Lower leg skin (tissue), 4 donors: ENCODE measurements around the gene TRPV6. TPM values are rescaled to one million over a fixed set of nuclear protein-coding genes. Genes with fewer than 3 reads are reported as not detected.

Experiments used
- DNase-seq, 2 donors: peaks; one replicate each; pipeline ENCODE4 v3.0.0-alpha.2; 2019; ENCODE audit warnings: low spot score in 2 of 2
- H3K4me3 ChIP-seq: fragments of 200-600 bp; sonication (generic); 2 replicates; pipeline ENCODE4 v1.5.1; 2017; ENCODE audit warnings: mild to moderate bottlenecking, low read depth; ENCODE audit not compliant: poor library complexity, severe bottlenecking
- CTCF ChIP-seq, 3 donors: fragments of 450-650 bp; IDR thresholded peaks; one replicate each; pipeline ENCODE4 v1.5.1; 2016; ENCODE audit warnings: antibody characterized with exemption in 3 of 3, mild to moderate bottlenecking in 3 of 3, moderate library complexity in 2 of 3
- POLR2A ChIP-seq, 2 donors: fragments of 450-650 bp; IDR thresholded peaks; one replicate each; pipeline ENCODE4 v1.6.1; 2016 to 2017; ENCODE audit warnings: antibody characterized with exemption in 2 of 2, mild to moderate bottlenecking in 1 of 2, moderate library complexity in 1 of 2
- WGBS, 2 donors: methylation state at CpG; one replicate each; pipeline ENCODE4 v1.1.5; 2018; 5-methylcytosine and 5-hydroxymethylcytosine counted together
- intact Hi-C: fragments of 100-400 bp; cut with DNase I; formaldehyde crosslinking; loops from one replicate; pipeline ENCODE4 v1.15.0; 2023; ENCODE audit warnings: low total_unique reads
- total RNA-seq, 4 donors: library from RNA; depleted of rRNA; stranded (reverse); fragments of >200 nt; gene quantifications; one replicate each; pipeline ENCODE4 v1.1.0, GENCODE V29; 2016

The TRPV6 gene
- total RNA-seq, 4 donors from 2014 or later = 10.3 to 13.4 (median 11.5) TPM

DNA sequence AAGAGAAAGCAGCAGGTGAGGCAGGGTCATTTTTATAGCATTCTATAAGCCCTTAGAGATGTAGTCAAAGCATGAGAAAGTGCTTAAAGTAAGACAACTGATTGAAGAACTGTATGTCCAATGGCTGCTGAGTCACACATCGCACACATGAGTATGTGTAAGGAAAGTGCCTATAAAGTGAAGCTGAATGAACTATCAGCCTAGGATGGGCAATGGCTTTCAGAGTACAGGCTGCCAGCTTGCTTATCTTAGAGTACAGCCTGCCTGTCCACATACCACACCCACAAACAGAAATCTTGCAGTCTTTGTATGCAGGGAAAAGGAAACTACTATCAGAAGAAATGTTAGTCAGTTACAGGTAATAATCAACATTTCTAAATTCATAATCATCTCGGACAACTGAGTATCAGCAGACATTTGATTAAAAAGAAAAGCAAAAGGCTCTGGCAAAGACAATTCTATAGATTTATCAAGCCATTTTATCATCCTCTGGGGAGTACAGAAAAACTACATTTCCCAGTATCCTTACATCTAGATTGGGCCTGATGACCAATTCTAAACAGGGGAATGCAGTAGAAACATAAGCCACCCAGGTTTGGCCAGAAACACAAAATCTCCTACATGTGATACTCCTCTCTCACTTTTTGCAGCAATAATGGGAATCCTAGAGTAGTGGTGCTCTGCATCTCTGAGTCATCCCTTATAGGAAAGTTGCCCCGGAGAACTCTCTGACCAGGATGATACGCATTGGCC, 46.9 kb downstream of the TRPV6 start:
- intact Hi-C loops = no loop called here
- 69 to 72% methylated on average over 4 of the region's 4 CpGs for WGBS, 2 donors
- DNase-seq = no peak
- H3K4me3 ChIP-seq = no peak overlapping the region
- no peak for TF ChIP-seq POLR2A (IDR thresholded peaks at IDR 0.05)
- TF ChIP-seq CTCF (IDR thresholded peaks at IDR 0.05) = no peak

DNA sequence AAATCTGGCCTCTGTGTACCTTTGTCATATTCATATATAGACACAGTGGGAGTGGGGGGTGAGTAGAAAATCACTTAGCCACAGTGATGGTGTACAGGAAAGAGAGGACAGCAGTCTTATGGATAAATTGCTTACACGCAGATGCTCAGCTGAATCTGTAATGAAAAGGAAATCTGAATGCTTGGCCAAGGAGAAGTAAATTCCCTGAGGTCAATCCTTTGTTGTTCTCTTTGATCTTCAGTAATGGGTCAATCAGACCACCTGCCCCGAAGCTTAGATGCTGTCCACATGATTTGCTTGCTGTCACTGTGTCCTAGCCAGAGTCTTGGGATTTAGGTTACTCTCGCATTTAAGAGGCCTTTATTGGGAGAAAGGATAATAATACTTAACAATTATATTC, 49.1 kb downstream of the TRPV6 start:
- no peak for TF ChIP-seq CTCF (IDR thresholded peaks at IDR 0.05)
- no peak for TF ChIP-seq POLR2A (IDR thresholded peaks at IDR 0.05)
- intact Hi-C loops = no loop called here
- DNase-seq = no peak
- WGBS, 2 donors = 76 to 78% methylated on average over 3 of the region's 3 CpGs
- no peak overlapping the region for H3K4me3 ChIP-seq

- WGBS, 2 donors = 33 to 37% methylated on average over 3 of the region's 3 CpGs
- intact Hi-C loops = no loop called here
- no peak overlapping the region for H3K4me3 ChIP-seq
- no peak for TF ChIP-seq POLR2A (IDR thresholded peaks at IDR 0.05)
- no peak for TF ChIP-seq CTCF (IDR thresholded peaks at IDR 0.05)
- no peak for DNase-seq
Observed at GRCh38 chr7:142835487-142835886, 50.1 kb downstream of the TRPV6 start.

GRCh38 chr7:142833174-142834048, 52.1 kb downstream of the TRPV6 start:
- 75 to 79% methylated on average over 6 of the region's 6 CpGs for WGBS, 2 donors
- intact Hi-C loops = no loop called here
- H3K4me3 ChIP-seq = no peak overlapping the region

GRCh38 chr7:142832417-142832816, 53.1 kb downstream of the TRPV6 start:
- DNase-seq = no peak
- 57 to 65% methylated on average over 2 of the region's 2 CpGs for WGBS, 2 donors
- TF ChIP-seq POLR2A (IDR thresholded peaks at IDR 0.05) (no peak), CTCF (IDR thresholded peaks at IDR 0.05) (no peak)
- intact Hi-C loops = no loop called here
- H3K4me3 ChIP-seq = no peak overlapping the region

More at GRCh38 chr7:142833174-142834048, 52.1 kb downstream of the TRPV6 start:
- TF ChIP-seq CTCF (IDR thresholded peaks at IDR 0.05) (no peak), POLR2A (IDR thresholded peaks at IDR 0.05) (no peak)
- no peak for DNase-seq
